Left kidney (tissue), 2 donors: ENCODE data around the gene RANGAP1. TPM values are rescaled to one million over a fixed set of nuclear protein-coding genes. Genes with fewer than 3 reads are reported as not detected.
"Not testable (repeated sequence)": the region's sequence is repeated elsewhere in the genome, so short reads cannot be mapped to it uniquely, and the experiment has no call there.

Source experiments
- DNase-seq: peaks from one replicate; pipeline ENCODE4 v3.0.0-alpha.2; 2013
- polyA plus RNA-seq: library from polyadenylated mRNA; unstranded; fragments of 120-200 nt; gene quantifications from one replicate; pipeline ENCODE4 v1.2.1, GENCODE V29; 2013; ENCODE audit not compliant: insufficient read length

Gene RANGAP1
- polyA plus RNA-seq, 1 donor, result 51.4 TPM

GRCh38 chr22:41301085-41302020 lies 15.4 kb upstream of the RANGAP1 start, which contains the start of gene ZC3H7B:
ZC3H7B (plus strand) TSS chr22:41301525; CDS start chr22:41320661, 19,136 bp downstream.
- peak; percentile 82 for DNase-seq

- no peak for DNase-seq
These were observed 14.7 kb upstream of the RANGAP1 start for GRCh38 chr22:41300661-41301060.

DNA sequence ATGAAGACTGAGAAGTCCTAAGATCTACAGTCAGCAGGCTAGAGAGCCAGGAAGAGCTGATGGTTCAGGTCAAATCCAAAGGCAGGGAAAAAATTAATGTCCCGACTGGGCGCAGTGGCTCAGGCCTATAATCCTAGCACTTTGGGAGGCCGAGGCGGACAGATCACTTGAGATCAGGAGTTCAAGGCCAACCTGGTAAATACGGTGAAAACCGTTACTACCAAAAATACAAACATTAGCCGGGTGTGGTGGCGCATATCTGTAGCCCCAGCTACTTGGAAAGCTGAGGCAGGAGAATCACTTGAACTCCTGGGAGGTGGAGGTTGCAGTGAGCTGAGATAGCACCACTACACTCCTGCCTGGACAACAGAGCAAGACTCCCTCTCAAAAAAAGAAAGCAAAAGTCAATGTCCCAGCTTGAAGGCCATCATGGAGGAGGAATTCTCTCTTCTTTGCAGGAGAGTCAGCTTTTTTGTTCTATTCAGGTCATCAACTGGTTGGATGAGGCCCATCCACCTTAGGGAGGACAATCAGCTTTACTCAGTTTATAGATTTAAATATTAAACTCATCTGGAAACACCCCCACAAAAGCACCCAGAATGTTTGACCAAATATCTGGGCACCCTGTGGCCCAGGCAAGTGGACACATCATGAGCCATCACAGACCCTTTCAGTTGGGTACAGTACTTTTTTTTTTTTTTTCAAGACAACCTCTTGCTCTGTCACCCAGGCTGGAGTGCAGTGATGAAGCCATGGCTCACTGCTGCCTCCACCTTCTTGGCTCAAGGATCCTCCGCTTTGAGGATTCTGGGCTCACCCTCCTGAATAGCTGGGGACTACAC lies 11.1 kb upstream of the RANGAP1 start:
- DNase-seq, result no peak

DNA sequence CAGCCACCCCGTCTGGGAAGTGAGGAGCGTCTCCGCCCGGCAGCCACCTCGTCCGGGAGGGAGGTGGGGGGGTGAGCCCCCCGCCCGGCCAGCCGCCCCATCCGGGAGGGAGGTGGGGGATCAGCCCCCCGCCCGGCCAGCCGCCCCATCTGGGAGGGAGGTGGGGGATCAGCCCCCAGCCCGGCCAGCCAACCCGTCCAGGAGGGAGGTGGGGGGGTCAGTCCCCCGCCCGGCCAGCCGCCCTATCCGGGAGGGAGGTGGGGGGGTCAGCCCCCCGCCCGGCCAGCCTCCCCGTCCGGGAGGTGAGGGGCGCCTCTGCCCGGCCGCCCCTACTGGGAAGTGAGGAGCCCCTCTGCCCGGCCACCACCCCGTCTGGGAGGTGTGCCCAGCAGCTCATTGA lies 8.8 kb upstream of the RANGAP1 start:
- not testable (repeated sequence) for DNase-seq

- DNase-seq, result no peak
These were observed 4.6 kb upstream of the RANGAP1 start for GRCh38 chr22:41290262-41291221.

- DNase-seq, result no peak
These were observed 3.7 kb upstream of the RANGAP1 start for GRCh38 chr22:41289671-41290070.

GRCh38 chr22:41288245-41288946 lies 2.4 kb upstream of the RANGAP1 start:
- no peak for DNase-seq

DNA sequence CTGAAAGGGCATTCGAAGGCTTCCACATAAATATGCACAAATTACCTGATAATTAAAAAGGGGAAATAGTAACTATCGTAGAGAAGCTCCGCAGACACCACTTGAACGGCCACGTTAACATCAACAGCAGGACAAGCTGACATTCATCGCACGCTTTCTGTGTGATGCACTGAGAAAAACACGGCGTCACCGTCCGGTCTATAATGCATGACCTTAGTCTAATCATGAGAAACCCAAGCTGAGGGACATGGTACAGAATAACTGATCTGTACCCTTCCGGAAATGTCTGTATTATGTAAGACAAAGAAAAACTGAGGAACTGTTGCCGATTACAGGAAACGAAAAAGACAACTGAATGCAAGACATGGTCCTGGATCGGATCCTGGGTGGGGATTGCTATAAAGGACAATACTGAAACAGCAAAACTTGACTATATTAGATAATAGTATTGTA lies 678 bp upstream of the RANGAP1 start:
- DNase-seq, result no peak

DNA sequence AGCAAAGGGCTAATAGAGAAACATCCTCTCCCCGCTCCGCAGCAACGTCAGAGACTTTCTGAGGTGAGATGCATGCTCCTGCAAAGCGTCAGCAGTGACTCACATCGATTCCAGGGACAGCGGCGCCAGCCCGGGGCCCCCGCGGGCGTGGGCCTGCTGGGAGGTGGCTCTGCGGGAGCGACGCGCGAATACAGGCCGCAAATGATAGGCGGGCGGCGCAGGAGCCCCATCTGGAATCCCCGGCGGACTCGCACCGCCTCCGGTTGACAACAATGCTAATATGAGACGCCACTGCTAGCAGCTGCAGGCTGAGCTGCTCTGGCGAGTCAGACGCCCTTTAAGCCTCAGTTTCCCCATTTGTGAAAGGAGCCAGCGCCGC lies 557 bp downstream of the RANGAP1 start:
- no peak for DNase-seq

- DNase-seq, result no peak
These were observed 1.5 kb downstream of the RANGAP1 start for GRCh38 chr22:41284465-41284864.

GRCh38 chr22:41280854-41281253 lies 5.1 kb downstream of the RANGAP1 start:
- no peak for DNase-seq

DNA sequence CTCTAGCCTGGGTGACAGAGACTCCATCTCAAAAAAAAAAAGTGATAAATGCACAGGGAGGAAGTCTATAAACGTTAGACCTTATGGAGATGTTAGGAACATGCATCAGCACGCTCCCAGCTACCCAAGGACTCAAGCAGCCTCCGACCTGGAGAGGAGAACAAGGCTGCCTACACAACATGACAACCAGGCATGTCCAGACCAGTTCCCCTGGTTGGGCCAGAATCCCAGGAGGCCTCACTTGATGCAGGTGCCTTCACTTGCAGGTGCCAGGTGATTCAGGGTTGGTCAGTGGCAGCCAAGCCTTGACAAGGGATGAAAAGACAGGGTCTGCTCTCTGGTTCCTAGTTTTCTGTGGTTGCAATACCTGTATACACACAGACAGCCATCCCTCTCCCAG lies 5.9 kb downstream of the RANGAP1 start:
- no peak for DNase-seq

GRCh38 chr22:41274856-41275255 lies 11.1 kb downstream of the RANGAP1 start:
- no peak for DNase-seq

DNA sequence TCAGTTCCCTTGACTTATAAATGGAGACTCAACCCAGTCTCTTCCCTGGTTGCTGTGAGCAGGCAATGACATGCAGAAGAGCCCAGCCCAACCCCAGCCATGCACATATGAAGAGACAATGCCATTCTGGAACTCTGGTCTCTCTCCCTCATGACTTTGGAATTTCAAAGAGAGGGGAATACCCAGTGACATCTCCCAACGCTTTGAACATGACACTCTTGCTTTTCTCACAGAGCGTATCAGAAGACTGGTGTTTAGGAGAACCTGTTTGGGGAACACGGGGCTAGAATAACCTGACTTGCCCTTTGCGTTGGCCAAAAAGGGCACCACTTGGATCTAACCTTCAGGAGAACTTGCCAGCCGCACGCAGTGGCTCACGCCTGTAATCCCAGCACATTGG lies 12.9 kb downstream of the RANGAP1 start:
- no peak for DNase-seq

GRCh38 chr22:41271787-41272186 lies 14.2 kb downstream of the RANGAP1 start:
- DNase-seq, result no peak

- no peak for DNase-seq
These were observed 18.0 kb downstream of the RANGAP1 start for GRCh38 chr22:41267958-41268357.

DNA sequence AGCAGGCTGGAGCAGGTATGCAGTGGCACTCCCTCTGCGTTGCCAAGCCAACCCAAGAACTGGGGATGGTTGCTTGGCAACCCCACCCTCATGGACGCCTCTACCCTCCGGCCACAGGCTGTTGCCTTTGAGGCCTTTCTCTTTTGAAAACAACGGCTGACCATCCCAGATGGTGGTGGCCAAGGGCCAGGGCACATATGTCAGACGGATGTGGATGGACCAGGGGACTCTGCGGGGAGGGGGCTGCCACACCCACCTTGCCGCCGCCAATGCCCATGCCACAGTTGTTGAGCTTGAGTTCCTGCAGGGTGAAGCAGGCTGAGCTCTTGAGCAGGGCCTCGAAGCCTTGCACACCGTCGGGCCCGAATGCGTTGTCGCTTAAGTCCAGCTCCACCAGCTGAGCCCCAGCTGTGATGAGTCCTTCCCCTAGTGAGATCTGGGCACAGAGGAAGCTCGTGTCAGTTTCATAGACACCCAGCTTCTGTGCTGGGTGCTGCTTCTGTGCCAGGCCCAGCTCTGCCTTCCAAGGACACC lies 21.5 kb downstream of the RANGAP1 start:
- DNase-seq, result no peak

- DNase-seq, result no peak
These were observed 22.3 kb downstream of the RANGAP1 start for GRCh38 chr22:41263704-41264103.

GRCh38 chr22:41262250-41262765 lies 23.7 kb downstream of the RANGAP1 start:
- DNase-seq, result no peak

DNA sequence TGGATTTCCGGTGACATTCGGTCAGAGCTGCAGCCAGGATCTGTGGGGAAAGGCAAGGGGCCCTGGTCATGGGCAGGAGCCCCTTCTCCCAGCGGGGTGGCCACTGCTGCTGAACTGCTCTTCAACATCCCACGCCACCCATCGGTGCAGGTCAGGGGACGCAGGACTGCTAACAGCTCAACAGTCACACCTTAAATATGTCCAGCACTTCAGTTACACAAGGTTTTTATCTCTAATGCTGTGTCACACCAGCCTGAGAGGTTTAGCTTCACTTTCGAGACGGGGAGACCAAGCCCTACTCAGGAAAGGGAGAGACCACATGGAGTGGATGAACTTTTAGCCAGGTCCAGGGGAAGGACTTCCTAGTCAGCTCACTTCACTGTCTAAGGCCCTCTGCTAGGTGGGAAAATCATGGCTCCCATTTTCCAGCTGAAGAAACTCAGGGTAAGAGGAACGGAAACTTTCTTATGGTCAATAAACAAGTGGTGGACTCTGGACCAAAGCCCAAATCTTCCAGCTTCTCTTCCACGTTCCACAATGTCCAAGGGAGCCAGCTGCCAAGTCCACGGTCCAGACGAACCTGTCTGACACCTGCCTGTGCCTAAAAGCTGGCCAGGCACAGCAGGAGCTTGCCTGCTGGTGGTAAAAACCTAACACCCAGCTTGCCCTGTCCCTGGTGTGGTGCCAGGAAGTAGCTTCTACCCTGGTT lies 24.3 kb downstream of the RANGAP1 start:
- no peak for DNase-seq
